MM.1S (cell line): Measurements from ENCODE around the gene VPS18.
A peak's percentile ranks its signal among the peaks of the same experiment; 100 is the strongest.

Experiments used
- EZH2phosphoT487 ChIP-seq: fragments of 300-600 bp; sonication (generic); IDR thresholded peaks from 2 replicates; pipeline ENCODE4 v1.6.1; 2018; ENCODE audit warnings: antibody characterized with exemption, low read length
- TF ChIP-seq, protein P1 (sequence below): fragments of 300-600 bp; sonication (generic); IDR thresholded peaks from 2 replicates; pipeline ENCODE4 v1.5.1; 2016; ENCODE audit warnings: antibody characterized with exemption, low read length, mixed read lengths

DNA sequence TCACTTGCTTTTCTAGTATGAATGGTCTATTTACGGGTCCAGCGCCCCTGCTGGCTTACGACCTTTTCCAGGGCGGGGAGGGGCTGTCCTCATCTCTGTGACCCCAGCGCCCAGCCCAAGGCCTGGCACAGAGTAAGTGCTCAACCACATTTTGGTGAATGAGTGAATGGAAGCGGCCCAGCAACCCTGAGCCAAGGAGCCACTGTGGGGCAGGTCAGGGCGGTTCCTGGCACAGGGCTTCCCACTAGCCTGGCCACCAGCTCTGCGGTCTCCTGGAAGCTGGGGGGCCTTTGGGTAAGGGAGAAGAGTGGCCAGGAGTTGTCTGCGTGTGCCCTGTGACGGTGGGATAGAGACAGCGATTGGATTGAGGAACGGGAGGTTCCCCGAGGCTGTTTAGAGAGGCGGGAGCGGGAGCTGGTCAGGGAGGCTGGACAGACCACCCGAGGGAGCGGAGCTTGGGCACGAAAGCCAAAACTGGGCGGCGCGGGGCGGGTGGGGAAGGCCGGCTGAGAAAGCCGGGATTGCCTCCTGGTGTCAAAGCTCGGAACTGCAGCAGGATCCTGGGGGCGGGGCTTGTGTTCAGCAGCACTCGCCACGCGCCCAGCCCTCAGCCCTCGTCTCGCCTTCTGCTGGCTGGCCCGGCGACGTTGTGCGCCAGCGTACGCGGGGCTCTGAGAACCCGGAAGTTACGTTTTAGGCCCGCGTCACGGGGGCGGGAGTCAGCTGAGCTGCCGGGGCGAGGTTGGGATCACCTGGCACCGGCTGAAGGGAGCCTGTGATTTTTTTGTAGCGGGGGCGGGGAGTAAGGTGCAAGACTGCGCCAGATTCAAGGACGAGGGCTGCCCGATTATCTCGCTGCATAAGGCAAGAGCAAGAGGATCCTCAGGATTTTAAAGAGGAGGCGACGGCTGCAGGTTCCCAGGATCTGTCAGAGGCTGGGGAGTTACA lies at the start of gene VPS18:
- TF ChIP-seq, protein P1, sequence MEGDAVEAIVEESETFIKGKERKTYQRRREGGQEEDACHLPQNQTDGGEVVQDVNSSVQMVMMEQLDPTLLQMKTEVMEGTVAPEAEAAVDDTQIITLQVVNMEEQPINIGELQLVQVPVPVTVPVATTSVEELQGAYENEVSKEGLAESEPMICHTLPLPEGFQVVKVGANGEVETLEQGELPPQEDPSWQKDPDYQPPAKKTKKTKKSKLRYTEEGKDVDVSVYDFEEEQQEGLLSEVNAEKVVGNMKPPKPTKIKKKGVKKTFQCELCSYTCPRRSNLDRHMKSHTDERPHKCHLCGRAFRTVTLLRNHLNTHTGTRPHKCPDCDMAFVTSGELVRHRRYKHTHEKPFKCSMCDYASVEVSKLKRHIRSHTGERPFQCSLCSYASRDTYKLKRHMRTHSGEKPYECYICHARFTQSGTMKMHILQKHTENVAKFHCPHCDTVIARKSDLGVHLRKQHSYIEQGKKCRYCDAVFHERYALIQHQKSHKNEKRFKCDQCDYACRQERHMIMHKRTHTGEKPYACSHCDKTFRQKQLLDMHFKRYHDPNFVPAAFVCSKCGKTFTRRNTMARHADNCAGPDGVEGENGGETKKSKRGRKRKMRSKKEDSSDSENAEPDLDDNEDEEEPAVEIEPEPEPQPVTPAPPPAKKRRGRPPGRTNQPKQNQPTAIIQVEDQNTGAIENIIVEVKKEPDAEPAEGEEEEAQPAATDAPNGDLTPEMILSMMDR: peak; percentile 69
- no peak for TF ChIP-seq EZH2phosphoT487
